Neural cell (in vitro differentiated cells): Measurements from ENCODE around the gene SUPT3H. TPM values are rescaled to one million over a fixed set of nuclear protein-coding genes. Genes with fewer than 3 reads are reported as not detected.

Source experiments
- H2AFZ ChIP-seq: fragments of 200-600, 300-800 bp; sonication (generic), shearing (Covaris generic); 2 replicates; pipeline ENCODE4 v1.6.0; 2014; ENCODE audit warnings: low read depth, mild to moderate bottlenecking, antibody characterized with exemption, low read length, moderate library complexity
- H3F3A ChIP-seq: fragments of 200-600 bp; shearing (Covaris generic); 2 replicates; pipeline ENCODE4 v1.6.1; 2016; ENCODE audit warnings: mild to moderate bottlenecking, moderate library complexity, mixed read lengths, antibody characterized with exemption, low read length; ENCODE audit not compliant: insufficient read depth, poor library complexity, severe bottlenecking
- H3K27ac ChIP-seq: fragments of 200-600, 300-800 bp; sonication (generic), shearing (Covaris generic); 2 replicates; pipeline ENCODE4 v1.5.1; 2014; ENCODE audit warnings: mild to moderate bottlenecking, low read length, moderate library complexity
- H3K27me3 ChIP-seq: fragments of 300-800, 200-600 bp; sonication (generic), shearing (Covaris generic); 2 replicates; pipeline ENCODE4 v1.6.0; 2014; ENCODE audit warnings: mild to moderate bottlenecking, low read depth, low read length, moderate library complexity; ENCODE audit not compliant: insufficient read depth
- H3K36me3 ChIP-seq: fragments of 300-800, 200-600 bp; sonication (generic), shearing (Covaris generic); 2 replicates; pipeline ENCODE4 v1.5.1; 2014; ENCODE audit warnings: mild to moderate bottlenecking, antibody characterized with exemption, low read length, moderate library complexity; ENCODE audit not compliant: insufficient read depth
- H3K4me2 ChIP-seq: fragments of 300-800, 200-600 bp; sonication (generic), shearing (Covaris generic); 2 replicates; pipeline ENCODE4 v1.6.0; 2014; ENCODE audit warnings: mild to moderate bottlenecking, low read length
- H3K4me3 ChIP-seq: fragments of 300-800, 200-600 bp; sonication (generic), shearing (Covaris generic); 2 replicates; pipeline ENCODE4 v1.5.1; 2014; ENCODE audit warnings: mild to moderate bottlenecking, low read length, moderate library complexity
- H3K79me2 ChIP-seq: fragments of 200-600 bp; shearing (Covaris generic); replicated peaks from 2 replicates; pipeline ENCODE4 v1.6.0; 2014; ENCODE audit warnings: mild to moderate bottlenecking, low read length, moderate library complexity; ENCODE audit not compliant: insufficient read depth
- H3K9ac ChIP-seq: fragments of 300-800, 200-600 bp; sonication (generic), shearing (Covaris generic); 2 replicates; pipeline ENCODE4 v1.6.1; 2016; ENCODE audit warnings: mild to moderate bottlenecking, low read length, mixed read lengths
- H3K9me2 ChIP-seq: fragments of 200-600 bp; shearing (Covaris generic); 2 replicates; pipeline ENCODE4 v1.6.1; 2016; ENCODE audit warnings: mild to moderate bottlenecking, low read length, mixed read lengths; ENCODE audit not compliant: insufficient read depth
- H3K9me3 ChIP-seq: fragments of 200-600, 300-800 bp; sonication (generic), shearing (Covaris generic); 2 replicates; pipeline ENCODE4 v1.6.1; 2016; ENCODE audit warnings: mild to moderate bottlenecking, mixed run types, low read length, moderate library complexity, mixed read lengths
- H4K20me1 ChIP-seq: fragments of 200-600 bp; shearing (Covaris generic); 2 replicates; pipeline ENCODE4 v1.6.1; 2016; ENCODE audit warnings: mild to moderate bottlenecking, mixed run types; ENCODE audit not compliant: insufficient read depth
- EP300 ChIP-seq: fragments of 450-650 bp; conservative IDR thresholded peaks from 2 replicates; pipeline ENCODE4 v1.6.1; 2014; ENCODE audit warnings: antibody characterized with exemption, mild to moderate bottlenecking, moderate library complexity; ENCODE audit not compliant: poor library complexity, severe bottlenecking
- EZH2 ChIP-seq: fragments of 200-600, 300-800 bp; shearing (Covaris generic), sonication (generic); IDR thresholded peaks from 2 replicates; pipeline ENCODE4 v1.6.1; 2014; ENCODE audit warnings: antibody characterized with exemption, low read length, borderline replicate concordance, mild to moderate bottlenecking; ENCODE audit not compliant: insufficient read depth, poor library complexity, severe bottlenecking
- MXI1 ChIP-seq: fragments of 450-650 bp; conservative IDR thresholded peaks from 2 replicates; pipeline ENCODE4 v1.6.1; 2014; ENCODE audit warnings: antibody characterized with exemption, mild to moderate bottlenecking; ENCODE audit not compliant: poor library complexity, severe bottlenecking
- POLR2AphosphoS5 ChIP-seq: IDR thresholded peaks from 2 replicates; pipeline ENCODE4 v1.6.1; 2012
- RAD21 ChIP-seq: fragments of 450-650 bp; conservative IDR thresholded peaks from 2 replicates; pipeline ENCODE4 v1.6.1; 2014; ENCODE audit warnings: antibody characterized with exemption, mild to moderate bottlenecking, moderate library complexity
- SMC3 ChIP-seq: fragments of 450-650 bp; conservative IDR thresholded peaks from 2 replicates; pipeline ENCODE4 v1.6.1; 2014; ENCODE audit warnings: antibody characterized with exemption, mild to moderate bottlenecking, moderate library complexity; ENCODE audit not compliant: poor library complexity
- TAF1 ChIP-seq: IDR thresholded peaks from 2 replicates; pipeline ENCODE4 v1.6.1; 2012; ENCODE audit warnings: low read depth
- polyA plus RNA-seq: library from polyadenylated mRNA; depleted of rRNA; stranded (reverse); fragments of >200 nt; gene quantifications from 2 replicates; pipeline ENCODE4 v1.2.3, GENCODE V29; 2014
- TF ChIP-seq, protein P1 (sequence below): fragments of 450-650 bp; IDR thresholded peaks from 2 replicates; pipeline ENCODE4 v1.5.1; 2014; ENCODE audit warnings: antibody characterized with exemption, mild to moderate bottlenecking, moderate library complexity; ENCODE audit not compliant: poor library complexity, severe bottlenecking
- TF ChIP-seq, protein P2 (sequence below): IDR thresholded peaks from 2 replicates; pipeline ENCODE4 v1.6.1; 2012; ENCODE audit warnings: borderline replicate concordance

SUPT3H gene
- polyA plus RNA-seq, 1 donor from 2014 or later, result 6.8 TPM

DNA sequence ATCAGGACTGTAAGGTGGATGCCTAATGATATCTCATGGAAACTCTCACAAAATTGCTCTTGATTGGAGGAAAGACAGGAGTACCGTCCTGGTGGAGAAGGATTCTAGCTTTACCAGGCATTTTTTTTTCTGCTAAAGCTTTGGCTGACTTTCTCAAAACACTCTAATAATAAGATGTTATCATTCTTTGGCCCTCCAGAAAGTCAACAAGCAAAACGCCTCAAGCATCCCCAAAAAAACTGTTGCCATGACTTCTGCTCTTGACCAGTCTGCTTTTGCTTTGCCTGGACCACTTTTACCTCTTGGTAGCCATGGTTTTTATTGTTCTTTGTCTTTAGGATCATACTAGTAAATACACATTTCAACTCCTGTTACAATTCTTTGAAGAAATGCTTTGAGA, 105.1 kb downstream of the SUPT3H start:
- no peak overlapping the region for H2AFZ ChIP-seq
- H3K9me3 ChIP-seq, result no peaks in the 10 kb centered on the region
- no peak overlapping the region for H3K27ac ChIP-seq
- no peaks in the 10 kb centered on the region for H3K36me3 ChIP-seq
- no peak overlapping the region for H3K4me2 ChIP-seq
- H3K79me2 ChIP-seq, result no peaks in the 10 kb centered on the region
- no peaks in the 10 kb centered on the region for H3F3A ChIP-seq
- H3K9me2 ChIP-seq, result no peaks in the 10 kb centered on the region
- TF ChIP-seq, protein P1, sequence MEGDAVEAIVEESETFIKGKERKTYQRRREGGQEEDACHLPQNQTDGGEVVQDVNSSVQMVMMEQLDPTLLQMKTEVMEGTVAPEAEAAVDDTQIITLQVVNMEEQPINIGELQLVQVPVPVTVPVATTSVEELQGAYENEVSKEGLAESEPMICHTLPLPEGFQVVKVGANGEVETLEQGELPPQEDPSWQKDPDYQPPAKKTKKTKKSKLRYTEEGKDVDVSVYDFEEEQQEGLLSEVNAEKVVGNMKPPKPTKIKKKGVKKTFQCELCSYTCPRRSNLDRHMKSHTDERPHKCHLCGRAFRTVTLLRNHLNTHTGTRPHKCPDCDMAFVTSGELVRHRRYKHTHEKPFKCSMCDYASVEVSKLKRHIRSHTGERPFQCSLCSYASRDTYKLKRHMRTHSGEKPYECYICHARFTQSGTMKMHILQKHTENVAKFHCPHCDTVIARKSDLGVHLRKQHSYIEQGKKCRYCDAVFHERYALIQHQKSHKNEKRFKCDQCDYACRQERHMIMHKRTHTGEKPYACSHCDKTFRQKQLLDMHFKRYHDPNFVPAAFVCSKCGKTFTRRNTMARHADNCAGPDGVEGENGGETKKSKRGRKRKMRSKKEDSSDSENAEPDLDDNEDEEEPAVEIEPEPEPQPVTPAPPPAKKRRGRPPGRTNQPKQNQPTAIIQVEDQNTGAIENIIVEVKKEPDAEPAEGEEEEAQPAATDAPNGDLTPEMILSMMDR, result no peak
- TF ChIP-seq MXI1 (no peak), RAD21 (no peak), TAF1 (no peak), EZH2 (no peak), EP300 (no peak), SMC3 (no peak), POLR2AphosphoS5 (no peak)
- TF ChIP-seq, protein P2, sequence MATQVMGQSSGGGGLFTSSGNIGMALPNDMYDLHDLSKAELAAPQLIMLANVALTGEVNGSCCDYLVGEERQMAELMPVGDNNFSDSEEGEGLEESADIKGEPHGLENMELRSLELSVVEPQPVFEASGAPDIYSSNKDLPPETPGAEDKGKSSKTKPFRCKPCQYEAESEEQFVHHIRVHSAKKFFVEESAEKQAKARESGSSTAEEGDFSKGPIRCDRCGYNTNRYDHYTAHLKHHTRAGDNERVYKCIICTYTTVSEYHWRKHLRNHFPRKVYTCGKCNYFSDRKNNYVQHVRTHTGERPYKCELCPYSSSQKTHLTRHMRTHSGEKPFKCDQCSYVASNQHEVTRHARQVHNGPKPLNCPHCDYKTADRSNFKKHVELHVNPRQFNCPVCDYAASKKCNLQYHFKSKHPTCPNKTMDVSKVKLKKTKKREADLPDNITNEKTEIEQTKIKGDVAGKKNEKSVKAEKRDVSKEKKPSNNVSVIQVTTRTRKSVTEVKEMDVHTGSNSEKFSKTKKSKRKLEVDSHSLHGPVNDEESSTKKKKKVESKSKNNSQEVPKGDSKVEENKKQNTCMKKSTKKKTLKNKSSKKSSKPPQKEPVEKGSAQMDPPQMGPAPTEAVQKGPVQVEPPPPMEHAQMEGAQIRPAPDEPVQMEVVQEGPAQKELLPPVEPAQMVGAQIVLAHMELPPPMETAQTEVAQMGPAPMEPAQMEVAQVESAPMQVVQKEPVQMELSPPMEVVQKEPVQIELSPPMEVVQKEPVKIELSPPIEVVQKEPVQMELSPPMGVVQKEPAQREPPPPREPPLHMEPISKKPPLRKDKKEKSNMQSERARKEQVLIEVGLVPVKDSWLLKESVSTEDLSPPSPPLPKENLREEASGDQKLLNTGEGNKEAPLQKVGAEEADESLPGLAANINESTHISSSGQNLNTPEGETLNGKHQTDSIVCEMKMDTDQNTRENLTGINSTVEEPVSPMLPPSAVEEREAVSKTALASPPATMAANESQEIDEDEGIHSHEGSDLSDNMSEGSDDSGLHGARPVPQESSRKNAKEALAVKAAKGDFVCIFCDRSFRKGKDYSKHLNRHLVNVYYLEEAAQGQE, result no peak
- H3K9ac ChIP-seq, result no peak overlapping the region
- H4K20me1 ChIP-seq, result no peaks in the 10 kb centered on the region
- H3K4me3 ChIP-seq, result no peak overlapping the region
- H3K27me3 ChIP-seq, result no peaks in the 10 kb centered on the region

DNA sequence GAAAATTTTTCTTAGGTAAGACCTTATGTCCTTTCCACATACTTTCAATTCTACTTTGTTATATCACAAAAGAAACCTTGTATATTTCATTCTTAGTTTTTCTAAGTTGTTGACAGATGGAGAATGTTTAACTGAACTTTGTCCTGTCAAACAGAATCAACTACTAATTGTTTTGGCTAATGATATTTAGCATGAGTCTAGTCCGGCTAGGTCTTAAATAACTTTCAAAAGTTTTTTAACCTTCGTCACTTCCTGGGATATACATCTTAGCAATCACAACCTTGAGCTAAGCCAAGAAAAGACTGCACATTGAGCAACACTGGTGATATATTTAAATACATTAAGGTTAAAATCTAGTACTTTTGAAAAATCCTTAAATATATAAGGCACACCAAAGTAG, 112.5 kb downstream of the SUPT3H start:
- no peak overlapping the region for H3K4me2 ChIP-seq
- no peaks in the 10 kb centered on the region for H4K20me1 ChIP-seq
- no peaks in the 10 kb centered on the region for H3K36me3 ChIP-seq
- no peaks in the 10 kb centered on the region for H3K79me2 ChIP-seq
- no peaks in the 10 kb centered on the region for H3K9me3 ChIP-seq
- TF ChIP-seq, protein P2, result no peak
- no peaks in the 10 kb centered on the region for H3K9me2 ChIP-seq
- H2AFZ ChIP-seq, result no peak overlapping the region
- H3K4me3 ChIP-seq, result no peak overlapping the region
- no peaks in the 10 kb centered on the region for H3K27me3 ChIP-seq
- H3K9ac ChIP-seq, result no peak overlapping the region
- no peaks in the 10 kb centered on the region for H3F3A ChIP-seq
- H3K27ac ChIP-seq, result no peak overlapping the region
